ENCODE measurements around the gene SLAMF7.
"Not testable (repeated sequence)": the region's sequence is repeated elsewhere in the genome, so short reads cannot be mapped to it uniquely, and the experiment has no call there.

Gene SLAMF7

GRCh38 chr1:160721473-160721872 lies 17.6 kb upstream of the SLAMF7 start:
- DNase-seq, result no peak

- DNase-seq, result no peak
Measured at GRCh38 chr1:160722726-160723125, 16.3 kb upstream of the SLAMF7 start.

GRCh38 chr1:160723332-160723731 lies 15.7 kb upstream of the SLAMF7 start:
- no peak for DNase-seq

GRCh38 chr1:160724465-160725242 lies 14.4 kb upstream of the SLAMF7 start:
- no peak for DNase-seq

- no peak for DNase-seq
Measured at GRCh38 chr1:160726114-160726497, 12.9 kb upstream of the SLAMF7 start.

- DNase-seq, result peak; percentile 32
Measured at GRCh38 chr1:160726498-160727315, 12.3 kb upstream of the SLAMF7 start.

- no peak for DNase-seq
Measured at GRCh38 chr1:160727316-160727640, 11.8 kb upstream of the SLAMF7 start.

- not testable (repeated sequence) for DNase-seq
Measured at GRCh38 chr1:160731564-160731963, 7.5 kb upstream of the SLAMF7 start.

- no peak for DNase-seq
Measured at GRCh38 chr1:160731990-160732389, 7.1 kb upstream of the SLAMF7 start.

- no peak for DNase-seq
Measured at GRCh38 chr1:160733898-160734297, 5.1 kb upstream of the SLAMF7 start.

- DNase-seq, result no peak
Measured at GRCh38 chr1:160734301-160734700, 4.7 kb upstream of the SLAMF7 start.

GRCh38 chr1:160738271-160738670 lies 776 bp upstream of the SLAMF7 start:
- DNase-seq, result no peak

GRCh38 chr1:160740133-160740688 lies 1.2 kb downstream of the SLAMF7 start:
- DNase-seq, result no peak

- DNase-seq, result no peak
Measured at GRCh38 chr1:160741092-160741501, 2.0 kb downstream of the SLAMF7 start.

- no peak for DNase-seq
Measured at GRCh38 chr1:160741612-160742348, 2.7 kb downstream of the SLAMF7 start.

- DNase-seq, result no peak
Measured at GRCh38 chr1:160742428-160743127, 3.5 kb downstream of the SLAMF7 start.

GRCh38 chr1:160743266-160743665 lies 4.2 kb downstream of the SLAMF7 start:
- no peak for DNase-seq

GRCh38 chr1:160744199-160744851 lies 5.3 kb downstream of the SLAMF7 start:
- DNase-seq, result no peak

- no peak for DNase-seq
Measured at GRCh38 chr1:160744852-160745520, 5.9 kb downstream of the SLAMF7 start.

GRCh38 chr1:160745551-160745950 lies 6.5 kb downstream of the SLAMF7 start:
- no peak for DNase-seq

GRCh38 chr1:160746836-160747500 lies 7.9 kb downstream of the SLAMF7 start:
- no peak for DNase-seq

Data from T-helper 9 cell (primary cell).